H1 (cell line): ENCODE data around the gene PIK3CA. TPM values are rescaled to one million over a fixed set of nuclear protein-coding genes. Genes with fewer than 3 reads are reported as not detected.

Experiments used
- CTCF ChIA-PET: fragments of 300-600 bp; sonication (Branson Sonifier 250); formaldehyde crosslinking; loops from one replicate; lab custom pipeline; 2021; ENCODE audit not compliant: partially characterized antibody; lab: Charles Lee
- POLR2A ChIA-PET: fragments of 300-600 bp; sonication (Branson Sonifier 250); formaldehyde crosslinking; loops from one replicate; lab custom pipeline; 2021; ENCODE audit warnings: inconsistent platforms; ENCODE audit not compliant: partially characterized antibody; lab: Charles Lee
- DNase-seq, 2 experiments: peaks; one replicate each; pipeline versions ENCODE4 v3.0.0 to v3.0.0-alpha.2; 2010 to 2022; ENCODE audit warnings: low spot score in 2 of 2, low read depth in 1 of 2, mixed read lengths in 1 of 2
- FAIRE-seq: peaks from 2 replicates; lab custom pipeline; 2011; peaks lifted over from hg19 to GRCh38; lab: Jason Lieb, UNC
- H2AFZ ChIP-seq: 2 replicates; pipeline ENCODE4 v1.8.1; 2012; ENCODE audit warnings: low read length, inconsistent platforms
- H2AK5ac ChIP-seq: 2 replicates; pipeline ENCODE4 v1.6.1; 2013; ENCODE audit warnings: low read depth, low read length
- H2BK120ac ChIP-seq: replicated peaks from 2 replicates; pipeline ENCODE3; 2013; ENCODE audit warnings: low read depth, low read length, inconsistent platforms
- H2BK12ac ChIP-seq: 2 replicates; pipeline ENCODE4 v1.6.1; 2013; ENCODE audit warnings: low read depth, low read length
- H2BK15ac ChIP-seq: 2 replicates; pipeline ENCODE4 v1.6.1; 2013; ENCODE audit warnings: low read length
- H2BK20ac ChIP-seq: 2 replicates; pipeline ENCODE4 v1.6.1; 2013; ENCODE audit warnings: low read length
- H2BK5ac ChIP-seq: 2 replicates; pipeline ENCODE4 v1.6.1; 2013; ENCODE audit warnings: low read depth, low read length
- H3K14ac ChIP-seq: 2 replicates; pipeline ENCODE4 v1.6.1; 2013; ENCODE audit warnings: inconsistent platforms; ENCODE audit not compliant: insufficient read length
- H3K18ac ChIP-seq: 2 replicates; pipeline ENCODE4 v1.6.1; 2013; ENCODE audit warnings: low read length; ENCODE audit errors: extremely low read depth
- H3K23ac ChIP-seq: 2 replicates; pipeline ENCODE4 v1.6.1; 2013; ENCODE audit warnings: inconsistent platforms; ENCODE audit not compliant: insufficient read length
- H3K23me2 ChIP-seq: 2 replicates; pipeline ENCODE4 v1.6.1; 2013; ENCODE audit warnings: low read depth, low read length
- H3K27ac ChIP-seq: 2 replicates; pipeline ENCODE4 v1.6.1; 2011; ENCODE audit warnings: low read depth, low read length, inconsistent platforms
- H3K27me3 ChIP-seq, 4 experiments: replicated peaks in 1 of 4; 1 replicate in 1 of 4; 2 replicates in 3 of 4; pipeline versions ENCODE4 v1.6.1 to v1.8.1; 2011 to 2013; ENCODE audit warnings: low read length in 3 of 4, mild to moderate bottlenecking in 3 of 4, inconsistent platforms in 2 of 4, mixed read lengths in 2 of 4, moderate library complexity in 1 of 4; ENCODE audit not compliant: control insufficient read depth in 3 of 4, insufficient read depth in 3 of 4; ENCODE audit errors: extremely low read depth in 1 of 4
- H3K36me3 ChIP-seq, 4 experiments: 2 replicates each; pipeline versions ENCODE4 v1.6.1 to v1.8.1; 2011 to 2013; ENCODE audit warnings: mild to moderate bottlenecking in 4 of 4, low read length in 3 of 4, moderate library complexity in 2 of 4, control low read depth in 1 of 4, inconsistent platforms in 1 of 4; ENCODE audit not compliant: insufficient read depth in 4 of 4, control insufficient read depth in 2 of 4
- H3K4ac ChIP-seq: replicated peaks from 2 replicates; pipeline ENCODE3; 2013; ENCODE audit warnings: low read length, low read depth, mixed read lengths, inconsistent platforms; ENCODE audit not compliant: insufficient read length
- H3K4me1 ChIP-seq, 4 experiments: replicated peaks in 1 of 4; 1 replicate in 1 of 4; 2 replicates in 3 of 4; pipeline versions ENCODE4 v1.6.1 to v1.8.1; 2011 to 2013; ENCODE audit warnings: low read length in 3 of 4, inconsistent platforms in 2 of 4, mixed read lengths in 1 of 4; ENCODE audit not compliant: insufficient read depth in 4 of 4, control insufficient read depth in 3 of 4
- H3K4me2 ChIP-seq, 2 experiments: 2 replicates each; pipeline versions ENCODE4 v1.6.1 to v1.8.1; 2011 to 2013; ENCODE audit warnings: low read depth in 2 of 2, low read length in 2 of 2, control low read depth in 1 of 2, inconsistent platforms in 1 of 2, mild to moderate bottlenecking in 1 of 2; ENCODE audit not compliant: insufficient read depth in 1 of 2
- H3K4me3 ChIP-seq, 4 experiments: fragments of 200-600, 300-600 bp in 1 of 4; sonication (generic), shearing (Covaris generic), sonication (Bioruptor Twin) in 1 of 4; 2 replicates each; pipeline versions ENCODE4 v1.5.1 to v1.8.1; 2011 to 2016; ENCODE audit warnings: low read length in 4 of 4, low read depth in 3 of 4, control low read depth in 2 of 4, inconsistent platforms in 2 of 4, mild to moderate bottlenecking in 2 of 4, mixed read lengths in 1 of 4, moderate library complexity in 1 of 4; ENCODE audit not compliant: insufficient read depth in 2 of 4; ENCODE audit errors: extremely low read depth in 1 of 4
- H3K56ac ChIP-seq: replicated peaks from 2 replicates; pipeline ENCODE3; 2013; ENCODE audit warnings: low read depth, mild to moderate bottlenecking, mixed read lengths, low read length, inconsistent platforms; ENCODE audit not compliant: insufficient read length
- H3K79me1 ChIP-seq: 2 replicates; pipeline ENCODE4 v1.6.1; 2013; ENCODE audit warnings: low read depth, low read length, control low read depth
- H3K79me2 ChIP-seq, 2 experiments: 2 replicates each; pipeline versions ENCODE4 v1.6.1 to v1.8.1; 2012 to 2013; ENCODE audit warnings: low read length in 2 of 2, mild to moderate bottlenecking in 2 of 2, inconsistent platforms in 1 of 2; ENCODE audit not compliant: insufficient read depth in 2 of 2, control insufficient read depth in 1 of 2
- H3K9ac ChIP-seq, 4 experiments: replicated peaks in 1 of 4; 1 replicate in 1 of 4; 2 replicates in 3 of 4; pipeline versions ENCODE4 v1.6.1 to v1.8.1; 2011 to 2013; ENCODE audit warnings: low read depth in 3 of 4, low read length in 3 of 4, control low read depth in 2 of 4, mild to moderate bottlenecking in 2 of 4, moderate library complexity in 2 of 4, inconsistent platforms in 1 of 4; ENCODE audit errors: extremely low read depth in 1 of 4
- H3K9me3 ChIP-seq, 2 experiments: 2 replicates each; pipeline versions ENCODE4 v1.6.1 to v1.8.1; 2012 to 2013; ENCODE audit warnings: mild to moderate bottlenecking in 2 of 2, moderate library complexity in 2 of 2, control low read depth in 1 of 2, inconsistent platforms in 1 of 2, low read depth in 1 of 2, low read length in 1 of 2, mixed read lengths in 1 of 2; ENCODE audit not compliant: insufficient read depth in 2 of 2
- H4K20me1 ChIP-seq, 2 experiments: replicated peaks in 1 of 2; 2 replicates each; pipeline versions ENCODE3 to v1.8.1; 2011 to 2013; ENCODE audit warnings: inconsistent platforms in 2 of 2, low read length in 2 of 2, mild to moderate bottlenecking in 1 of 2; ENCODE audit not compliant: insufficient read depth in 2 of 2, control insufficient read depth in 1 of 2
- H4K5ac ChIP-seq: 2 replicates; pipeline ENCODE4 v1.6.1; 2013; ENCODE audit warnings: low read length, low read depth, mixed read lengths, inconsistent platforms; ENCODE audit not compliant: insufficient read length
- H4K8ac ChIP-seq: 2 replicates; pipeline ENCODE4 v1.8.0; 2013; ENCODE audit warnings: mild to moderate bottlenecking, moderate library complexity, low read length, inconsistent platforms; ENCODE audit not compliant: insufficient read depth; ENCODE audit errors: extremely low read depth
- H4K91ac ChIP-seq: replicated peaks from 2 replicates; pipeline ENCODE3; 2013; ENCODE audit warnings: low read length, mixed read lengths, inconsistent platforms; ENCODE audit not compliant: insufficient read length
- BACH1 ChIP-seq: IDR thresholded peaks from 2 replicates; pipeline ENCODE4 v1.6.1; 2012; ENCODE audit warnings: low read length, improper control_type of control experiment
- CBX8 ChIP-seq: fragments of 300-800, 300-1000 bp; sonication (generic); IDR thresholded peaks from 2 replicates; pipeline ENCODE4 v1.7.1; 2016; ENCODE audit warnings: low read depth, low read length, borderline replicate concordance
- CHD1 ChIP-seq: IDR thresholded peaks from 2 replicates; pipeline ENCODE4 v1.6.1; 2012; ENCODE audit warnings: low read depth, low read length, improper control_type of control experiment
- PHF8 ChIP-seq: fragments of 200-600 bp; sonication (generic); conservative IDR thresholded peaks from 2 replicates; pipeline ENCODE4 v1.7.1; 2012; ENCODE audit warnings: low read depth, mild to moderate bottlenecking, inconsistent platforms, low read length, moderate library complexity
- RXRA ChIP-seq: IDR thresholded peaks from 2 replicates; pipeline ENCODE4 v1.6.1; 2011; ENCODE audit warnings: low read depth, mild to moderate bottlenecking, low read length, moderate library complexity; ENCODE audit not compliant: insufficient read depth
- SP4 ChIP-seq: IDR thresholded peaks from 2 replicates; pipeline ENCODE4 v1.6.1; 2012; ENCODE audit warnings: low read length, inconsistent platforms
- WGBS, 2 experiments: shearing (Covaris generic) in 1 of 2; methylation state at CpG; one replicate each; pipeline versions ENCODE4 v1.1.6 to v1.1.7; 2013 to 2015; ENCODE audit warnings: low lambda C conversion rate in 2 of 2, mixed read lengths in 2 of 2, inconsistent platforms in 1 of 2, low coverage in 1 of 2, missing lambda C conversion rate in 1 of 2; ENCODE audit not compliant: insufficient replicate concordance in 2 of 2, insufficient coverage in 1 of 2, insufficient read length in 1 of 2; ENCODE audit errors: extremely low coverage in 1 of 2, missing lambda C conversion rate in 1 of 2; 5-methylcytosine and 5-hydroxymethylcytosine counted together
- polyA plus RNA-seq, 7 experiments: library from polyadenylated mRNA; depleted of rRNA in 3 of 7; stranded (reverse) in 5 of 7; unstranded in 2 of 7; fragments of >200 nt in 5 of 7; fragments of 200-250 nt in 2 of 7; gene quantifications; 1 replicate in 5 of 7; 2 replicates in 1 of 7; 4 replicates in 1 of 7; pipeline versions ENCODE4 v1.2.1 to v1.2.3, GENCODE V29; 2011 to 2013; ENCODE audit warnings: missing spikeins in 2 of 7, mixed read lengths in 2 of 7
- total RNA-seq: library from RNA; stranded (reverse); fragmentation: NEBNext Ultra II Directional; extraction: Animal tissue kit (Norgen Biotek cat#: 25700); gene quantifications from 2 replicates; pipeline ENCODE4 v1.2.1, GENCODE V29; 2021

The PIK3CA gene
- total and polyA plus RNA-seq, 2 of the 8 experiments (the other 6 are each of a cell fraction or from before 2014, with no cell fraction given), result 1.6 to 11.3 TPM

DNA sequence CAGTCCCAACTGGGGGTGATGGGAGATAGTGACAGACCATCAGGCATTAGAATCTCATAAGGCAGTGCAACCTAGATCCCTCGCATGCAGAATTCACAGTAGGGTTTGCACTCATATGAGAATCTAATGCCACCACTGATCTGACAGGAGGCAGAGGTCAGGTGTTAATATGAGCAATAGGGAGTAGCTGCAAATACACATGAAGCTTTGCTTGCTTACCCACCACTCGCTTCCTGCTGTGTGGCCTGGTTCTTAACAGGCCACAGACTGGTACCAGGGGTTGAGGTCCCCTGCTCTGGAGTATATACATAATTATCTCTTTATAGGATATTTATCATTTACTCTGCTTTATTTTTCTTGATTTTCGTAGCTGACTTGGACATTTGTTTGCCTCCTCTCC, 40.5 kb upstream of the PIK3CA start:
- H3K56ac ChIP-seq, result no peak overlapping the region
- no peak overlapping the region for H2BK20ac ChIP-seq
- ChIA-PET CTCF (interaction anchor here (0.6 to 1.3 kb wide), 6 partner anchors 9 to 214 kb away, joined by 3 to 6 read pairs (median 3); no protein-coding TSS in a partner anchor), POLR2A (no interaction called here)
- no peak overlapping the region for H2BK120ac ChIP-seq
- TF ChIP-seq BACH1 (no peak), SP4 (no peak), PHF8 (no peak), CBX8 (no peak), RXRA (no peak), CHD1 (no peak)
- H3K27me3 ChIP-seq, result no peaks in the 10 kb centered on the region
- H4K20me1 ChIP-seq, result no peaks in the 10 kb centered on the region
- no peak overlapping the region for H2BK15ac ChIP-seq
- H3K4ac ChIP-seq, result no peak overlapping the region
- FAIRE-seq, result no peak
- H2AK5ac ChIP-seq, result no peak overlapping the region
- H3K4me1 ChIP-seq, result no peaks in the 10 kb centered on the region
- H3K9ac ChIP-seq, result no peak overlapping the region
- 93% methylated on average over 3 of the region's 3 CpGs; no CpG with 5 or more reads in 1 of the 2 experiments for WGBS, 2 experiments
- no peak overlapping the region for H3K18ac ChIP-seq
- H3K23ac ChIP-seq, result no peak overlapping the region
- H3K36me3 ChIP-seq, result no peaks in the 10 kb centered on the region; a peak in 1 of 8 replicates
- H2AFZ ChIP-seq, result no peak overlapping the region
- no peak overlapping the region for H4K8ac ChIP-seq
- no peak overlapping the region for H3K27ac ChIP-seq
- H3K79me2 ChIP-seq, result no peaks in the 10 kb centered on the region
- H4K91ac ChIP-seq, result no peak overlapping the region
- no peak for DNase-seq
- no peak overlapping the region for H3K14ac ChIP-seq
- no peak overlapping the region for H4K5ac ChIP-seq
- no peaks in the 10 kb centered on the region for H3K23me2 ChIP-seq
- H3K79me1 ChIP-seq, result no peaks in the 10 kb centered on the region
- no peak overlapping the region for H2BK5ac ChIP-seq
- peaks cover 3 to 4% of the 10 kb centered on the region in 2 experiments; a peak in 2 of 4 replicates for H3K9me3 ChIP-seq
- no peak overlapping the region for H3K4me2 ChIP-seq
- no peak overlapping the region for H2BK12ac ChIP-seq
- no peak overlapping the region for H3K4me3 ChIP-seq
